GM18870 (cell line): ENCODE results near the gene MYO5B.

Source experiments
- ATAC-seq: cut with Tn5 transposase; IDR thresholded peaks from one replicate; pipeline ENCODE4 v1.9.1; 2021; ENCODE audit warnings: moderate library complexity; ENCODE audit not compliant: unreplicated experiment

MYO5B gene

GRCh38 chr18:50152900-50153299 lies 42.0 kb downstream of the MYO5B start:
- ATAC-seq = no peak

DNA sequence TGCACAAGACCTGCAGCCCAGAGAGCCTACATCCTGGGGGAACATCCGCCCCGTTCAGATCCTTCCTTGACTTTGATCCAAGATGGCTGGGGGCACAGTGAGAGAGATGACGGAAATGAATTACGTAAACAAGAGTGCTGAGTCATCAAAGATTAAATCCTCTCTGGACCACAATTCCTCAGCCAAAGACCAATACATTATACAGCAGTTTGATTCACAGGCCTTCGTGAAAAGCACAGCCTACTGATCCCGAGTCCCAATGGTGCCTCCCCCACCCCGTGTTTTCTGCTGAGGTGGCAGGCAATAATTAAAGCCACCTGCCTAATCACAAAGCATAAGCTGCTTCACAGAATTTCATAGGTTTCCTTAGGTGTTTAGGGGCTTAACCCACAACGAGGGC lies 43.0 kb downstream of the MYO5B start:
- no peak for ATAC-seq

GRCh38 chr18:50144540-50144939 lies 50.4 kb downstream of the MYO5B start:
- no peak for ATAC-seq

DNA sequence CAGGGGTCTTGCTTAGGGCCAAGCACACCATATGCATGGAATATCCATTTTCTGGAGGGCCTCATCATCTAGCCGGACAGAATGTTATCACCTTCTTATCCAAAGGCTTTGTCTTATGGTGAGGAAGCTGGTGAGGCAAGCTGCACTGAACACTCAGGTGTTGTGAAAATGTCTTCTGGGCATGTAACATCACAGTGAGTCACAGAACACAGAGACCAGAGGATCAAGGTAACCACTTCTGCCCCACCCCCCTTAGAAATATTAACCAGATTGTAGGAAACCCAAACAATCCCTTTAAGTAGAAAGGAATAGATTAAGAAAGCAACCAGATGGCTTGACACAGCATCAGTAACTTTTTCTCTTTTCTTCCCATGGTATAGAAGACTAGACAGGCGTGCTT lies 51.1 kb downstream of the MYO5B start:
- ATAC-seq = no peak

- no peak for ATAC-seq
Measured at GRCh38 chr18:50143294-50143693, 51.7 kb downstream of the MYO5B start.

- no peak for ATAC-seq
Measured at GRCh38 chr18:50142441-50143120, 52.4 kb downstream of the MYO5B start.

DNA sequence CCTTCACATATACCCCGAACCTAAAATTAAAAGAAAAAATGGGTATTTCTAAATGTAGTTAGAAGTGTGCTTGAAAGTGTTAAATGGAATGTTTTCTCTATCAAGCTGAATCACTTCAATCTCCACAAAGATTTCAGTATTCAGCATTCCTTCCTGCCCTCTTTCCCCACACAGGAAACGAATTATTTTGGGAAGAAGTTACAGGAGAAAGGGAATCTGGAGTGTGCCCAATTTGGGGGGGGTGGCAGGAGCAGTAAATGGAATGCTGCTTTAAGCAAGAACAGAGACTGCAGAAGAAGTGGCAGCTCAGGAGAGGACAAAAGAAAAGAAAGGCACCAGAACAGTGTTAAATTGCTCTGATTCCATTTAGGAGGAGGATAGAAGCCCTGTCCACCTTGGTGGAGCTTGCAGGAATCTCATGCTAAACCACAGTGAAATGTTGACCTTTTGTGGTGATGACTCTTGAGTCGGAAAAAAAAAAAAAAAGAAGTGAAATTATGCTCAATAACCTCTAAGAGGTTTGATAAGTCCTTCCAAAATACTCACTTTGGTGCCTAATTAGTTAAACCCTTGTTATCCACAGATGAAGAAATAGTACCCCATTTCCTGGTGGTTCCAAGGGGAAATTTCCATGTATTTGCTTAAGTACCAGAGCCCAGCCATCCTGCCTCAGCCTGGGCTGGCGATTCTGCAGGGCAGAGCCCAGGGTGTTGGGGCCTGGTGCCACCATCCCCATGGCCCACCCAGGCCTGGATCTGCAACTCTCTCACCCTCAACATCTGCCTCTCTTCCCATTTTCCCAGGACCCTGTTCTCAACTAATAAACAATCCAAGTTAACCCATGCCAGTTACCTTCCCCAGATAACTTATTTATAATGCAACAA lies 56.5 kb downstream of the MYO5B start:
- no peak for ATAC-seq

GRCh38 chr18:50135903-50136302 lies 59.0 kb downstream of the MYO5B start:
- no peak for ATAC-seq

- no peak for ATAC-seq
Measured at GRCh38 chr18:50133526-50133925, 61.4 kb downstream of the MYO5B start.

DNA sequence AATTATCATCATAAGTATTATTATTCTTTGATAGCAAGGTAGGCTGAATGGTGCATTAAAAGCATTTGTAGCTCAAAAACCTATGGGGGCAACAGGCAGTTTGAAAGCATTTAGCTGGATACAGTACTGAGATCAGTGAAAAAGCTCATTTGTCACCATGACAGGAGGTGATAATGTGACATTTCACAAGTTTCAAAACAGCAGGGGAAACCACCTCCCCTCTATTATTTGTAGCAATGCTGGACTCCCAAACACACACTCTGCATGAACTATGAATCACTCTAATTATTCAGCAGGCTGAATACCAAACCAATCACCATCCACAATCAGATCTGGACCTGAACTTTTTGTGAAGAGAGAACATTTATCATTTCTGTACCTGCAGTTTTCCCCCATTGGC lies 63.4 kb downstream of the MYO5B start:
- no peak for ATAC-seq

- ATAC-seq = no peak
Measured at GRCh38 chr18:50128506-50129271, 66.3 kb downstream of the MYO5B start.

GRCh38 chr18:50127516-50128210 lies 67.3 kb downstream of the MYO5B start:
- no peak for ATAC-seq

DNA sequence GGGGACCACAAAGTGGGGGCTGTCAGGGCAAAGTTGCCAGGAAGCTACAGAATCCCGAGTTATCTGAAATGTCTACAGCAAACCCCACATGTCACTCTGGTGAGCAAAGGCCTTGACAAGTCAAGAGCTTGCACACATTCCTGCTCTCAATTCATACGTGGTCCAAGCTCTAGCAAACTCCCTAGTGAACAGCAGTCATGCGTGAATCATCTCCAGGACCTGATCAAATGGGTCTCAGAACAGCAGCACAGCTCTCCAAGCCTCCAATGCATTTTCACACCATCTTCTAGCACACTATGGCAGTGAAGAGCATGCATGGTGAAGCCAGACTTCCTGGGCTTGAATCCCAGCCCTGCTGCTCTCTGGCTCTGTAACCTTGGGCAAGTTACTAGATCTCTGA lies 68.5 kb downstream of the MYO5B start:
- no peak for ATAC-seq

GRCh38 chr18:50125456-50125855 lies 69.5 kb downstream of the MYO5B start:
- ATAC-seq = no peak

DNA sequence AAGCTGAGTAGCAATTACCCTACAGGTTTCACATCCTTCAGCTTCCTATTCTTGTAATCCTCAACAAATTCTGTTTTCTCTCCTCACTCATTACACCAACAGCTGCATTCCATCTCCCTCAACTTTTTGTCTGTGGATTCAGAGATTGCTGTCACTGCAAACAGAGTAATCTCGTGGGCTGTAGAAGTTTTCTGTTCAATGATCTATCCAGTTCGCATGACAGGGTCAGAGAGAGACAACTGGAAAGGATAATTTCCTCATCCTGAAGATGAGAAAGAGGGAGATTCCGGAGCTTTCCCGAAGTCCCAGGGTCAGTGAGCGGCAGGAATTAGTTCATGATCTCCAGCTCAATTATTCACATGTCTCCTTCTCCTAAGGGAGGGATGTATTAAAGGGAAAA lies 75.7 kb downstream of the MYO5B start:
- ATAC-seq = no peak

GRCh38 chr18:50117863-50118262 lies 77.1 kb downstream of the MYO5B start:
- ATAC-seq = no peak

- no peak for ATAC-seq
Measured at GRCh38 chr18:50115095-50115494, 79.9 kb downstream of the MYO5B start.

GRCh38 chr18:50114448-50114847 lies 80.5 kb downstream of the MYO5B start:
- no peak for ATAC-seq

- ATAC-seq = no peak
Measured at GRCh38 chr18:50113726-50114125, 81.2 kb downstream of the MYO5B start.

- no peak for ATAC-seq
Measured at GRCh38 chr18:50111398-50111797, 83.5 kb downstream of the MYO5B start.

DNA sequence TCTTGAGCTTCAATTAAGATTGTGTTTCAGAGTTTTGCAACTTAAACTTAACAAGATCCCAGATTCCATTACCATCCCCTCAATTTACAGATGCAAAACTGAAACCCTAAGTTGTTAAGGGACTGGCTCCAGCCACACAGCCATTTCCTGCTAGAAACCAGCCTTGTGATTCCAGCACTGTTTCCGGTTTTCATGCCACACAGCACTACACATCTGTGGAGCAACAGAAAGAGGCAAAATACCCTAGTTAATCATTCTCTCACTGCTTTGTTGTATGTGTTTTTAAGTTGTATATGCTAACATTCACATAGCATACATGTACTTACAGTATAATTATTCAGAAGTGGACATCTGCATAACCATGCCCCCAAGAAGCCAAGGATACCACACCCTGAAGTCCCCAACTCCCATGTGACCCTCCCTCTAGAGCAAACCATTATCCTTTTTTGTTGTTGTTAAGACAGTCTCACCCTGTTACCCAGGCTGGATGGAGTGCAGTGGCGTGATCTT lies 87.4 kb downstream of the MYO5B start:
- ATAC-seq = no peak
